Measurements from ENCODE around the gene PTPRJ.
A peak's percentile ranks its signal among the peaks of the same experiment; 100 is the strongest.

Gene PTPRJ

GRCh38 chr11:48074425-48075181 lies 94.2 kb downstream of the PTPRJ start:
- DNase-seq: no peak

GRCh38 chr11:48075637-48076036 lies 95.3 kb downstream of the PTPRJ start:
- DNase-seq: no peak

GRCh38 chr11:48077251-48077650 lies 96.9 kb downstream of the PTPRJ start:
- DNase-seq: no peak

- no peak for DNase-seq
Measured at GRCh38 chr11:48078689-48079088, 98.3 kb downstream of the PTPRJ start.

GRCh38 chr11:48079596-48079995 lies 99.2 kb downstream of the PTPRJ start:
- no peak for DNase-seq

GRCh38 chr11:48080301-48080861 lies 100.0 kb downstream of the PTPRJ start:
- no peak for DNase-seq

GRCh38 chr11:48081151-48082010 lies 101.0 kb downstream of the PTPRJ start:
- DNase-seq: peak; percentile 36

GRCh38 chr11:48082771-48083170 lies 102.4 kb downstream of the PTPRJ start:
- DNase-seq: no peak

GRCh38 chr11:48083421-48083820 lies 103.1 kb downstream of the PTPRJ start:
- no peak for DNase-seq

GRCh38 chr11:48085688-48086087 lies 105.3 kb downstream of the PTPRJ start:
- no peak for DNase-seq

GRCh38 chr11:48087422-48087821 lies 107.1 kb downstream of the PTPRJ start:
- no peak for DNase-seq

- no peak for DNase-seq
Measured at GRCh38 chr11:48087974-48088681, 107.8 kb downstream of the PTPRJ start.

GRCh38 chr11:48088682-48089050 lies 108.3 kb downstream of the PTPRJ start:
- DNase-seq: no peak

GRCh38 chr11:48090174-48090573 lies 109.8 kb downstream of the PTPRJ start:
- no peak for DNase-seq

GRCh38 chr11:48091426-48092102 lies 111.2 kb downstream of the PTPRJ start:
- no peak for DNase-seq

- DNase-seq: no peak
Measured at GRCh38 chr11:48093323-48093722, 113.0 kb downstream of the PTPRJ start.

GRCh38 chr11:48093795-48094642 lies 113.7 kb downstream of the PTPRJ start:
- DNase-seq: no peak

GRCh38 chr11:48094643-48095339 lies 114.4 kb downstream of the PTPRJ start:
- no peak for DNase-seq

GRCh38 chr11:48095779-48096470 lies 115.6 kb downstream of the PTPRJ start:
- DNase-seq: no peak

Data from GDM1 (cell line).